HG03039 (cell line): ENCODE results near the gene MET.
"Not testable (repeated sequence)": the region's sequence is repeated elsewhere in the genome, so short reads cannot be mapped to it uniquely, and the experiment has no call there.

Experiments used
- ATAC-seq: cut with Tn5 transposase; IDR thresholded peaks from one replicate; pipeline ENCODE4 v1.9.1; 2021; ENCODE audit warnings: mild to moderate bottlenecking, moderate library complexity; ENCODE audit not compliant: unreplicated experiment

Gene MET

DNA sequence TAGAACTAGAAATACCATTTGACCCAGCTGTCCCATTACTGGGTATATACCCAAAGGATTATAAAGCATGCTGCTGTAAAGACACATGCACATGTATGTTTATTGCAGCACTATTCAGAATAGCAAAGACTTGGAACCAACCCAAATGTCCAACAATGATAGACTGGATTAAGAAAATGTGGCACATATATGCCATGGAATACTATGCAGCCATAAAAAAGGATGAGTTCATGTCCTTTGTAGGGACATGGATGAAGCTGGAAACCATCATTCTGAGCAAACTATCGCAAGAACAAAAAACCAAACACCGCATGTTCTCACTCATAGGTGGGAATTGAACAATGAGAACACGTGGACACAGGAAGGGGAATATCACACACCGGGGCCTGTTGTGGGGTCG is 74.4 kb downstream of the MET start:
- not testable (repeated sequence) for ATAC-seq

DNA sequence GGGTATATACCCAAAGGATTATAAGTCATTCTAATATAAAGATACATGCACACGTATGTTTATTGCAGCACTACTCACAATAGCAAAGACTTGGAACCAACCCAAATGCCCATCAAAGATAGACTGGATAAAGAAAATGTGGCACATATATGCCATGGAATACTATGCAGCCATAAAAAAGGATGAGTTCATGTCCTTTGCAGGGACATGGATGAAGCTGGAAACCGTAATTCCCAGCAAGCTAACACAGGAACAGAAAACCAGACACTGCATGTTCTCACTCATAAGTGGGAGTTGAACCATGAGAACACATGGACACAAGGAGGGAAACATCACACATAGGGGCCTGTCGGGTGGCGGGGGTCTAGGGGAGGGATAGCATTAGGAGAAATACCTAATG is 79.1 kb downstream of the MET start:
- not testable (repeated sequence) for ATAC-seq

DNA sequence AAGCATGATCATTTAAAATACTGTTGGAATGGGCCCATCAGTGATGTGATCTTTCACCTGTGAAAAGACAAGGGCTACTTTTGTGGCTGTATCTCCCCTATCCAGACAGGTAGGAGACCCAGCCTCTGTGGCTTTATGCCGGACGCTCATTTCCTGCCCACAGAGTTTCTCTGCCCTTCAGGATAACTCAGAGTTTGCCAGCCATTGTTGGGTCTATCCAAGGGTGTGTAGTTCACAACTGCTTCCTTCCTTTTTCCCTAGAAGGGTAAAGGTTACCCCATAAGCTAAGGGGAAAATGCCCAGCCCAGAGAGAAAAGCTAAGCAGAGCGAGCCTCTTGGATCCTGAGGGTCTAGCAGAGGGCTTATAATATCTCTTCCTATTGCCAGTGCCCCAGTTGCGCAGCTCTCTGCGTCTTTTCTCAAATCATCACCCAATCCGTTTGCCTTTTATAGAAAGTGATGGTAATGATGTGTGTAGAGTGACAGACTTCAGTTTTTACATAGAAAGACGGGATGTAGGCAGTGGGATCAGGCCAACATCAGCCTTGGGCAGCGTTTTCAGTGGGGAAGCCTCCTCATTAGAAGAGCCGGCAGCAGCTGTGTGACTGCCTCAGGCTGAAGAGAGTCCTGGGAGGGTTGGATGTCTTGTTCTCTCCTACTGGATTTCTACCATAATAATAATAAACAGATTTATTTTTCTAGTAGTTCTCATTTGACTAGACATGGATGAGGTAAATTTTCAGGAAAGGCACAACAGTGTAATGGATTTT is 80.5 kb downstream of the MET start:
- ATAC-seq, result no peak

DNA sequence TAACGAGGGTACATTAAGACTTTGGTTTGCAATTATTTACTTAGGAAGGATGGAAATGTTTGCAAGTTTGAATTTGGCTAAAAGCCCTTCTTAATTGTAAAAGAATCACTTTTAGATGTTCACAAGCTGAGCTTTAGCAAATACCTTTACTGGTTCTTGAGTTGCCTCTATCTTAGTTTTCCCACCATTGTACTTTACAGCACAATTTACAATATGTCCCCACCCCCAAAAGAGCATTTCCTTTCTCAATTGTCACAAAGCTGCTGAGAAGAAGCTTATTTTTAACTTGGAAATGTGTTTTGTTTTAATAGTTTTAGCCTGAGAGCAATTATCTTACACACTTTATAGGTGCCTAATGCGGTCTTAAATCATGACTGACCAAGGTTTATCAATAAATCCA is 81.1 kb downstream of the MET start:
- ATAC-seq, result no peak

DNA sequence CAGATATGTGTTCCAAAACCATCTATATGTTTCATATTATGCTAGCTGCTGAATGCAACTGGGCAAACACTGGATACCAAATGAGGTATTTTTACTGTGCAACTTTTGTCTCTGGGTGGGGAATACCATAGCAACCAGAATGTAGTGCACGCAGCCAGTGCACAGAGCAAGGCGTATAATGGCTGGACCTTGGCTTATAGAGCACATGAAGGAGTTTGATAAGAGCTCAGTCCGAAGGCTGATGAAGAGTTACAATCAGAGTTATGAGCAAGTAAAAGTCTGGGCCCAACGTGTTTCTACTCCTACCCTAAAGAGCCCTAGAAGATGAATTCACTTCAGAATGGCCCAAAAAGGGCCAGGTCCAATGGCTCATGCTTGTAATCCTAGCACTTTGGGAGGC is 82.2 kb downstream of the MET start:
- no peak for ATAC-seq

DNA sequence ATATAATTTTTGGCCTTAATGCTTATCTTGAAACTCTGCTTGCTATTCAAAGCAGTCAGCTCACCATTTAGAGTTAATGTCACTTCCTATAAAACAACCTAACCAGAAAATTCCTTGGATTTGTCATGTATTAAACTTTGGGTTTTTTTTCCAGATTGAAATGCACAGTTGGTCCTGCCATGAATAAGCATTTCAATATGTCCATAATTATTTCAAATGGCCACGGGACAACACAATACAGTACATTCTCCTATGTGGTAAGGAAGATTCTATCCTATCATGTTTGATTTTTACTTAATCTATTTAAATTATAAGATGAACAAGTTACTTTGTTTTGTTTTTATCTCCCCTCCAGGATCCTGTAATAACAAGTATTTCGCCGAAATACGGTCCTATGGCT is 85.3 kb downstream of the MET start:
- ATAC-seq, result no peak

DNA sequence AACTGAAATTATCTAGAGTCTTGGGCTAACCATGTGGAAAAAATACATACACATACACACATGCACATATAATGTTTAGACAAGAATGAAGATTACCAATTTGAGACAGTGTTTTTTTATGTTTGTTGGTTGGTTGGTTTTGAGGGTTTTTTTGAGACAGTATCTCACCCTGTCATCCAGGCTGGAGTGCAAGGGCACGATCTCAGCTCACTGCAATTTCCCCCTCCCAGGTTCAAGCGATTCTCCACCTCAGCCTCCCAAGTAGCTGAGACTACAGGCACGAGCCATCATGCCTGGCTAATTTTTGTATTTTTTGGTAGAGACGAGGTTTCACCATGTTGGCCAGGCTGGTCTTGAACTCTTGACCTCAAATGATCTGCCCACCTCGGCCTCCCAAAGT is 87.6 kb downstream of the MET start:
- not testable (repeated sequence) for ATAC-seq

DNA sequence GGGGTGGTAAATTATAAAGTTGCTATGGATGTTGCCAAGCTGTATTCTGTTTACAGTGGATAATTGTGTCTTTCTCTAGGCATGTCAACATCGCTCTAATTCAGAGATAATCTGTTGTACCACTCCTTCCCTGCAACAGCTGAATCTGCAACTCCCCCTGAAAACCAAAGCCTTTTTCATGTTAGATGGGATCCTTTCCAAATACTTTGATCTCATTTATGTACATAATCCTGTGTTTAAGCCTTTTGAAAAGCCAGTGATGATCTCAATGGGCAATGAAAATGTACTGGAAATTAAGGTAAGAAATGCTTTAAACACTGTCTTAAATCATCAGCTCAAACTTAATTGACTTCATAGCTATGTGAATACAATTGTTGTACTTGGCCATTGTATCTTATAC is 91.0 kb downstream of the MET start:
- ATAC-seq, result no peak

DNA sequence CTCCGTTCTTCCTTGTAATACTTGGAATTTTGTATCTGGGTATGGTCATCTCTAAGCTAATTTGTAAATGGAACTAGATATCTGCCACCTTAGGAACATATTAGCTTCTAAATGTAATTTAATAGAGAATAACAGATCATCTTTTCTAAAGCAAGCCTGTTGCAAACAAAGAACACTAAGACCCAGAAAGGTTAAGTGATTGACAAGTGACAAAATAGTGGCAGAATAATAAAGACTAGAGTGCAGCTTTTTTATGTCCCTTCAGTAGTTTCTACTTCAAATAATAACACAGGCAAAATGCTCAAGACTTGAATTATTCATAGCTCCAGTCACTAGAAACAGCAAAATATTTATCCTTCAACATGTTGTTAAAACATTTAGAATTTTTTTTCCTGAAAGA is 91.7 kb downstream of the MET start:
- ATAC-seq, result no peak

DNA sequence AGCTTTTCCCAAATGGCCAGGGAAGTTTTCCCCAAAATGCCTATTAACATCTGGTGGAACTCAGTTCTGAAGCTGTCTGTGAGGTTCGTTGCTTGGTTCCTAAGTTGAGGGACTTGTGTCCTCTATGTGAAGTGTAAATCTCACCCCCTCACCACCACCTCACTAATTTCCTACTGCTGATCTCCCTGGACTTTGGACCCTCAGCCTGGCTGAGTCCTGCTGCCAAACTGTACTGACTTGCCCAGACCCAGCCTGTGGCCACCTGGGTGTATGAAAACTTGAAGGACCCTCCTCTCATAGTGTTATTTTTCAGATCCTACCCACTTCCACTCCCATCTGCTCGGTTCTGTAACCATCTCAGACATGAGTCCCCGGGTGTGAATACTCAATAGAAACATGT is 94.9 kb downstream of the MET start:
- ATAC-seq, result no peak

DNA sequence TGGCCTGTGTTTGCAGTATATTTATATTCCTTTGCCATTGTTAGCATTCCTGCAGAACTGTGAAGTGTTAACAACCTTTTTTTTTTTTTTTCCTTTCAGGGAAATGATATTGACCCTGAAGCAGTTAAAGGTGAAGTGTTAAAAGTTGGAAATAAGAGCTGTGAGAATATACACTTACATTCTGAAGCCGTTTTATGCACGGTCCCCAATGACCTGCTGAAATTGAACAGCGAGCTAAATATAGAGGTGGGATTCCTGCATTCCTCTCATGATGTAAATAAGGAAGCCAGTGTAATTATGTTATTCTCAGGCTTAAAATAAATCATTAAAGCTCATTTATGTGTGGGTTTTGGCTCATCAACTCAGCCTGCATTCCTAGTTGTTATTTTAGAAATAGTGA is 97.5 kb downstream of the MET start:
- ATAC-seq, result no peak

DNA sequence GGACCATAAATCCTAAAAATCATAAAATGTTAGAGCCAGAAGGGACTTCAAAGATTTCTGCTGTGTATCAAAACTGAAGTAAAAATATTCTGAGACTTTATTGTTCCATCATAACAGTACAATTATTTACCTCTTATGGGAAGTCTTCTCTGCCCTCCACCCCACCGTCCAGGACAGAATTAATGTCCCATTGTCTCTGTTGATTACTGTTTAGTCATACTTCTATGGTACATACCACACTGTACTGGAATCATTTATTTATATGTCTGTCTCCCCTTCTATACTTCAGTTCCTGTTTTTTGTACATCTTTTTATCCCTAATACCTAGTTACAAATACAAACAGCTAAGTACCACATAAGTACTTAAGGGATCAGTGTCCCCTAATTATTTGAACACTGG is 98.9 kb downstream of the MET start:
- no peak for ATAC-seq

DNA sequence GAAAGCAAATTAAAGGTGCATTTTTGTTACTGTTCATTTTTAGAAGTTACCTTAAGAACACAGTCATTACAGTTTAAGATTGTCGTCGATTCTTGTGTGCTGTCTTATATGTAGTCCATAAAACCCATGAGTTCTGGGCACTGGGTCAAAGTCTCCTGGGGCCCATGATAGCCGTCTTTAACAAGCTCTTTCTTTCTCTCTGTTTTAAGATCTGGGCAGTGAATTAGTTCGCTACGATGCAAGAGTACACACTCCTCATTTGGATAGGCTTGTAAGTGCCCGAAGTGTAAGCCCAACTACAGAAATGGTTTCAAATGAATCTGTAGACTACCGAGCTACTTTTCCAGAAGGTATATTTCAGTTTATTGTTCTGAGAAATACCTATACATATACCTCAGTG is 99.6 kb downstream of the MET start:
- ATAC-seq, result no peak

DNA sequence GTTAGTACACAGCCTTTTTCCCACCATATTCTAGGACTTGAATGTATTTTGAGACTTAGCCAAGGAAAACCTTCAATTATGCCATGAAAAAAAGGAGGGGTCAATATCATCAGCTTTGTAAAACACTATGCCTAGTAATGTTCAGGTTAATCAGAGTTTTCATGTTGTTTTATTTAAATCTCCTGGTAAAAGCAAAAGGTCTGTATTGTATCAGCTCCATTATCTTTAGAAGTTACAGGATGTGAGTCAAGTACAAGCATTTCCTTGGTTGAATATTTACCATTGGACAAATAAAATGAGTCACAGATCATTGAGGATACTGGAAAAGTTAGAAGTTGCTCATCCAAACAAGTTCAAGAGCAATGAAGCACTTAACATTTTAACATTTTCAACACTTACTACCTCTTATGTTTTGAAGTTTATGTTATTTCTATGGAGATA is 100.4 kb downstream of the MET start:
- ATAC-seq, result no peak

DNA sequence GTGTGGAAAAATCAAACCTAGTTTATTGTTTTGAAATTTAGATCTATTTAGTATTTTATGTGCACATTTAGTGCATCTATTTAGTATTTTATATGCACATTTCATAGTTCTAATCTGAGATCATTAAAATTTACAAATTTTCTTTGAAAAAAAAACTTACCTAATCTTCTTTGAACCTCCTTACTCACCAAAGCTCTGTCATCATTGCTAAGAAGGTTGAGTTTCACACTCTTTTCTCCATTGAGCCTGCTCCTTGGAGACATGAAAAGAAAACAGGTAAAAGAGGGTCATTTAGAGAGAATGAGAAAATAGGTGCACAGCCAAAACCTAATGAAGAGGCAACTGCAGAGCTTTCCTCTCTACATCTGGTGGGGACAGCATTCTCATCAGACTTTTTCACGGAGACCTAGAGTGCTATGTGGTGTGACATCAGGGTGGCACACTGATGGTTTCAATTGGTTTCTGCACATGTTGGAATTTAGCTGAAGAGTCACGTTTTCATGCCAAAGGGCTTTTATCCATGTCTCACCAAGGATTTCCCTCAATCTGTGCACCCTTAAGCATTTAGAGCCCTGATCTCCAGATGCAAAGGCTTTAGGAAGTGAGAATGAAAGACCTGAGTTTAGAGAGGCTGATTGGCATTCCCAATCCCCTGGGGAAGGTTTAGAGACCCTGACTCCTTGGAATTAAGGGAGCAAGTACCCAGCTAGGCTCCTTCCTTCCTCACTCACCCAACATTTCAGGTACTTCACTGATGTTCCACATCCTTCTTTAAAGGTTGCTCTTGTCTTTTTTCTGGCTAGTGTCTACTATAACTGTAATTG is 101.1 kb downstream of the MET start:
- no peak for ATAC-seq

DNA sequence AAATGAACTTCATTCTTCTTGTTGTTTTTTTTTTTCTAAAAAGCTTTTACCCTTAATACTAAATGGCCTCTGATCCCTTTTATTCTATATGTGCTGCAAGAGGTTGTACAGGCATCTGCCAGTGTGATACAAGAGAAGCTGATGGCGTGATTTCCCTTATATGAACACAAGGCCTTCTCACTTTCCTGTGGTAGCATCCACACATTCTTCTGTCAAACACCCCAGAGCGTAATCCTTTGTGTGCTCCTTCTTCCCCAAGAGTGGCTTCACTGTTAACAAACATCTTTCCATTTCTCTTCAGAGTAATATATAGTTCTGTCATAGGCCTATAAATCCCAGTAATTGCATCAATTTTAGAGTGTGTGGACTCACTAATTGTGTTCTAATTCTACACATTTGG is 104.0 kb downstream of the MET start:
- ATAC-seq, result no peak

DNA sequence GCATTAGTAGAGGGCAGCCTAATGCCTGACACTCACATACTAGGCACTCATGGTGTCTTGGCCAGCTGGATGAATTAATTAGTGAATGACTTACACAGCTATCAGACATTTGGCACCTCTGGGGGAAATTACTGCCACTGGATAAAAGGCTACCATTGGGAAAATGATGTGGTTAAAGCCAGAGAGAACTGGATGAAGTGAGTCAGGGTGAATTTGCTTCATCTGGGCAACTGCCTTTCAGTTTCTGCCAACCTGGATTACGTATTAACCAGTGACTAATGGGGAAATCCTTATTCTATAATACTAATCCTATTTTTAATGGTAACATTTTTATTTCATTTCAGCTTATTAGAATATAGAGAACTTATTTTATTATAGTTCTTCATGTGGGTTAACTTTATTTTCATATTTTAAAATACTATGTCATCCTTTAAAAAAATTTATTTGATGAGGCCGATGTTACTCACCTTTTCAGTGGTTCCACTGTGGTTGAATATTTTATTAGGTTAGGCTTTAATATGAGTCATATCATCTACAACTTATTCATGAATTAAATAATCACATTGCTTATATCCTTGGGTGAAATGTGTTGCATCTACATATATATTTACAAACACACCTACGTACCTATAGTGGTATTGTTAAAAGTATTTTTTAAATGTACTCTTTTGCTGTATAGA is 104.8 kb downstream of the MET start:
- no peak for ATAC-seq

DNA sequence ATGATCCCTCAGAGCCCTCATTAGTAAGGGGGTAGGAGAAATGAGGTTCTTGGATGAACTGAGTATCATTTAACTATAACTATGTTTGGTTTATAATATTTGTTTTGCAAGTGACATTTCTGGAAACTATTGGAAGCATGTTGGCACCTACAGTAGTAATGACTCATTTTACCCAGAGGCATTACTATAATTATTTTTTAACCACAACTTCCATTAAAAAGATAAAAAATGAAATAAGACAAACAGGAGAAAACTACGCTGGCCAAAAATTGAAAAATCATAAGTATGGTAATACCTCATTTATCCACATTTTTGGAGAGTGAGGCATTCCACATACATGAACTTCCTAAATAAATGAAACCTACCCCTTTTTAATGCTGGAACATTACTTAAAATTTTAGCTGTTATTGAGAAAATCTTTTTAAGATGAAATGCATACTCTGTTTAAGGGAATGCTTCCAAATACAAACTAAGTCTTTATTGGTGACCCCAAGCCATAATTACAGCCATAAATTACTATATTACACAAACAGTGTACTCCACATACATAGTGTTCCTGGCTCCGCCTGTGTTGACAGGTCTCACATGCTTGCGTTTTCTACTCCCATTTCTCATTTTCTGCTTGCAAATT is 105.8 kb downstream of the MET start:
- no peak for ATAC-seq

DNA sequence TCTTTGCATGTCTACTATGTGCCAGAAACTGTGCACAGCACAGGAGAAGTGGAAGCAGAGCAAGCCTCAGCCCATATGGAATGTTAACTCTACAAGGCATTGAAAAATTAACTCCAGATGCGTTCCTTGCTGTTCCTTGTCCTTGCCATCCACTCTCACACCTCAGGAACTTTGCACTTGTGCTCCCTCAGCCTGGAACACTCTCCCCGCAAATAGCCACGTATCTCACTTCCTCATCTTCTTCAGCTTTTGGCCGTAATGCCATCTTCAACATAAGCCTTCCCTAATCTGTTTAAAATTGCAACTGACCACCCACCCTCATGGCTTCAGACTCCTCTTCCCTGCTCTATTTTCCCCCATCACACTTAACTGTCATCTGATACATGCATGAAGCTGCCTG is 107.2 kb downstream of the MET start:
- no peak for ATAC-seq

DNA sequence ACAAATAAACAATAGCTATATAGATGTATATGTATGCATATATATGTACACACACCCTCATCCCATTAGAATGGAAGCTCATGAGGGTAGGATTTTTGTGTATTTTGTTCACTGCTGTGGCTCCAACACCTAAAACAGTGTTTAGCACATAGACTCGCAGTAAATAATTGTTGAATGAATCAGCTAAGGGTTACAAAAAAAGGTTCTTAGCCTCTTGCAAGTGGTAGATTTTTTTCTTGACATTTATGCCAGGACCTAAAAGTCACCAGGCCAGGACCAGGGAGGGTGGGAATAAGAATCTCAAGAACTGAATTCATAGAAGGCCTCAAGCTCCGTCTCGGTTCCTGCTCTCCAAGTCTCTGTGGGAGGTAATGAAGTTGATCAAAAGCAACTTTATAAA is 107.9 kb downstream of the MET start:
- no peak for ATAC-seq

DNA sequence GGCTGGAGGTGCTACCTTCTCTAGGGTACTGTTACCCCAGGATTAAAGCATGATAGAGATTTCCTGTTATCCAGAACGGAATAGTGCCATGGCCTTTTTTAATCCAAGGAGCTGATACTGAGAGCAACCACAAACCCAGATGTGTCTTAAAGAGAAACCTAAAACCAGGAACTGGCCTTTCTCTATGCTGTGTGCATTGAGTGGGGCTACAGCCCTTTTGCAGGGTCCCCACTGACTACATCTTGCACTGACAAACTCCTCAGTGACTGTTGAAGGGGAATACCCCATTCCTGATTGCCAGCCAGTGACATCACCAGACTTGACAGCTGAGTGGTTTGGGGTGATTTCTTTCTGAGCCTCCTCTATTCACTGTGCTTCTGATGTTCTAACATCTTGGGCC is 108.5 kb downstream of the MET start:
- no peak for ATAC-seq
